GM12878 (cell line): Measurements from ENCODE around the gene UGT1A8.
"Not testable (repeated sequence)": the region's sequence is repeated elsewhere in the genome, so short reads cannot be mapped to it uniquely, and the experiment has no call there.

Experiments used
- CHD2 ChIP-seq: IDR thresholded peaks from 2 replicates; pipeline ENCODE4 v1.6.1; 2011; ENCODE audit warnings: low read depth, low read length, improper control_type of control experiment, borderline replicate concordance
- KDM1A ChIP-seq: fragments of 200-600 bp; sonication (generic); IDR thresholded peaks from 2 replicates; pipeline ENCODE4 v1.6.1; 2016; ENCODE audit warnings: borderline replicate concordance
- MXI1 ChIP-seq: fragments of 150-350 bp; IDR thresholded peaks from 2 replicates; pipeline ENCODE4 v1.6.1; 2011; ENCODE audit warnings: low read depth, mild to moderate bottlenecking, inconsistent platforms, low read length, improper control_type of control experiment
- MYC ChIP-seq: IDR thresholded peaks from 2 replicates; pipeline ENCODE4 v1.6.1; 2011; ENCODE audit warnings: mild to moderate bottlenecking, low read length, moderate library complexity, inconsistent platforms; ENCODE audit not compliant: insufficient read depth, insufficient replicate concordance, insufficient read length, severe bottlenecking
- RFX5 ChIP-seq: IDR thresholded peaks from 2 replicates; pipeline ENCODE4 v1.6.1; 2011; ENCODE audit warnings: low read depth, low read length, improper control_type of control experiment
- TF ChIP-seq, protein P1 (sequence below): IDR thresholded peaks from 2 replicates; pipeline ENCODE4 v1.6.1; 2012; ENCODE audit warnings: low read depth, low read length, improper control_type of control experiment
- TF ChIP-seq, protein P2 (sequence below), 3 experiments: IDR thresholded peaks in 2 of 3; conservative IDR thresholded peaks in 1 of 3; 2 replicates each; pipeline ENCODE4 v1.5.1; 2011; ENCODE audit warnings: low read depth in 3 of 3, low read length in 3 of 3, mild to moderate bottlenecking in 3 of 3, control low read depth in 2 of 3, moderate library complexity in 2 of 3, inconsistent platforms in 1 of 3, mixed read lengths in 1 of 3; ENCODE audit not compliant: control insufficient read depth in 2 of 3, insufficient read depth in 1 of 3; ENCODE audit errors: extremely low read depth in 1 of 3

DNA sequence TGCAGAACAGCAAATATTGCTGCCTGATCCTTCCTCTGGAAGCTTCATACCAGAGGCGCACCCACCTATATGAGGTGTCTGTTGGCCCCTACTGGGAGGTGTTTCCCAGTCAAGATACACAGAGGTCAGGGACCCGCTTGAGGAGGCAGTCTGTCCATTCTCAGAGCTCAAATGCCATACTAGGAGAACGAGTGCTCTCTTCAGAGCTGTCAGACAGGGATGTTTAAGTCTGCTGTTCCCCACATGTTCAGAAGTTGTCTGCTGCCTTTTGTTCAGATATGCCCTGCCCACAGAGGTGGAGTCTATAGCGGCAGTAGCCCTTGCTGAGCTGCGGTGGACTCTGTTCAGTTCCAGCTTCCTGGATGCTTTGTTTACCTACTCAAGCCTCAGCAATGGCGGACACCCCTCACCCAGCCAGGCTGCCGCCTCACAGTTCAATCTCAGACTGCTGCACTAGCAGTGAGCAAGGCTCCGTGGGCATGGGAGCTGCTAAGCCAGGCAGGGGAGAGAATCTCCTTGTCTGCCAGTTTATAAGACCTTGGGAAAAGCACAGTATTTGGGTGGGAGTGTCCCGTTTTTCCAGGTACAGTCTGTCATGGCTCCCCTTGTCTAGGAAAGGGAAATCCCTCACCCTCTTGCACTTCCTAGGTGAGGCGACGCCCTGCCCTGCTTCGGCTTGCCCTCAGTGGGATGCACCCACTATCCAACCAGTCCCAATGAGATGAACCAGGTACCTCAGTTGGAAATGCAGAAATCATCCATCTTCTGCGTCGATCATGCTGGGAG, 119.6 kb downstream of the UGT1A8 start:
- TF ChIP-seq CHD2, MYC, MXI1, RFX5, KDM1A: not testable (repeated sequence)
- TF ChIP-seq, protein P1, sequence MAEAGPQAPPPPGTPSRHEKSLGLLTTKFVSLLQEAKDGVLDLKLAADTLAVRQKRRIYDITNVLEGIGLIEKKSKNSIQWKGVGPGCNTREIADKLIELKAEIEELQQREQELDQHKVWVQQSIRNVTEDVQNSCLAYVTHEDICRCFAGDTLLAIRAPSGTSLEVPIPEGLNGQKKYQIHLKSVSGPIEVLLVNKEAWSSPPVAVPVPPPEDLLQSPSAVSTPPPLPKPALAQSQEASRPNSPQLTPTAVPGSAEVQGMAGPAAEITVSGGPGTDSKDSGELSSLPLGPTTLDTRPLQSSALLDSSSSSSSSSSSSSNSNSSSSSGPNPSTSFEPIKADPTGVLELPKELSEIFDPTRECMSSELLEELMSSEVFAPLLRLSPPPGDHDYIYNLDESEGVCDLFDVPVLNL, result not testable (repeated sequence)
- TF ChIP-seq, protein P2, sequence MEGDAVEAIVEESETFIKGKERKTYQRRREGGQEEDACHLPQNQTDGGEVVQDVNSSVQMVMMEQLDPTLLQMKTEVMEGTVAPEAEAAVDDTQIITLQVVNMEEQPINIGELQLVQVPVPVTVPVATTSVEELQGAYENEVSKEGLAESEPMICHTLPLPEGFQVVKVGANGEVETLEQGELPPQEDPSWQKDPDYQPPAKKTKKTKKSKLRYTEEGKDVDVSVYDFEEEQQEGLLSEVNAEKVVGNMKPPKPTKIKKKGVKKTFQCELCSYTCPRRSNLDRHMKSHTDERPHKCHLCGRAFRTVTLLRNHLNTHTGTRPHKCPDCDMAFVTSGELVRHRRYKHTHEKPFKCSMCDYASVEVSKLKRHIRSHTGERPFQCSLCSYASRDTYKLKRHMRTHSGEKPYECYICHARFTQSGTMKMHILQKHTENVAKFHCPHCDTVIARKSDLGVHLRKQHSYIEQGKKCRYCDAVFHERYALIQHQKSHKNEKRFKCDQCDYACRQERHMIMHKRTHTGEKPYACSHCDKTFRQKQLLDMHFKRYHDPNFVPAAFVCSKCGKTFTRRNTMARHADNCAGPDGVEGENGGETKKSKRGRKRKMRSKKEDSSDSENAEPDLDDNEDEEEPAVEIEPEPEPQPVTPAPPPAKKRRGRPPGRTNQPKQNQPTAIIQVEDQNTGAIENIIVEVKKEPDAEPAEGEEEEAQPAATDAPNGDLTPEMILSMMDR (IDR thresholded peaks at IDR 0.05 in 2 of 3, conservative IDR thresholded peaks at IDR 0.05 in 1 of 3; ENCODE audit: control insufficient read depth in 2 of 3, extremely low read depth in 1 of 3, insufficient read depth in 1 of 3, low read depth in 3 of 3, low read length in 3 of 3), result not testable (repeated sequence)
